ENCODE measurements around the gene DNAI1. TPM values are rescaled to one million over a fixed set of nuclear protein-coding genes. Genes with fewer than 3 reads are reported as not detected.

Gene DNAI1
- total and polyA plus RNA-seq, 2 of the 13 experiments (the other 11 are each of a cell fraction or from before 2014, with no cell fraction given), result not detected

DNA sequence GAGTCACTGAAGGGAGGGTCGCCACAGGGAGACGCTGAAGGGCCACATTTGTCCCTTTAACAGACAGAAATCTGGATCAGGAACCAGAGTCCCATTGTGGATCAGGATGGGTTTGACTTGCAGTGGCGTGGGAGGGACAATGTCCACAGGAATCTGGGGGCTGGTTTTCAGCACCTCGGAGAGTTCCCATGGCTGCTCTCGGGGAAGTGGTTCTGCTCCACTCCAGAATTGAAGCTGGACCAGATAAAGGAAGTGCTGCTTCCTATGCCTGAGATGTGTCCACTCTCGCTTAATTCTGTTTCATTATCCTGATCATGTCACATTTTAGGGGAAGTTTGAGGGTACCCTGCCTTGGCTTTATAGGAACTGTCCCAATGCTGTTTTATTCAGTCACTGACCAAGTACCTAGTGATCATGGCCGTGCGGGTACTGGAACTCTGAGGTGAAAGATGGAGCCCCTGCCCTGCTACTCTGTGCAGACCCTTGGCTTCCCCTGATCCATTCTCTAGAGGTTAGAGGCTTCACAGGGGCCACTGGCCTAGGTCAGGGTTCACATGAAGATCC, 35.4 kb downstream of the DNAI1 start (continued):
- TF ChIP-seq, protein P1, sequence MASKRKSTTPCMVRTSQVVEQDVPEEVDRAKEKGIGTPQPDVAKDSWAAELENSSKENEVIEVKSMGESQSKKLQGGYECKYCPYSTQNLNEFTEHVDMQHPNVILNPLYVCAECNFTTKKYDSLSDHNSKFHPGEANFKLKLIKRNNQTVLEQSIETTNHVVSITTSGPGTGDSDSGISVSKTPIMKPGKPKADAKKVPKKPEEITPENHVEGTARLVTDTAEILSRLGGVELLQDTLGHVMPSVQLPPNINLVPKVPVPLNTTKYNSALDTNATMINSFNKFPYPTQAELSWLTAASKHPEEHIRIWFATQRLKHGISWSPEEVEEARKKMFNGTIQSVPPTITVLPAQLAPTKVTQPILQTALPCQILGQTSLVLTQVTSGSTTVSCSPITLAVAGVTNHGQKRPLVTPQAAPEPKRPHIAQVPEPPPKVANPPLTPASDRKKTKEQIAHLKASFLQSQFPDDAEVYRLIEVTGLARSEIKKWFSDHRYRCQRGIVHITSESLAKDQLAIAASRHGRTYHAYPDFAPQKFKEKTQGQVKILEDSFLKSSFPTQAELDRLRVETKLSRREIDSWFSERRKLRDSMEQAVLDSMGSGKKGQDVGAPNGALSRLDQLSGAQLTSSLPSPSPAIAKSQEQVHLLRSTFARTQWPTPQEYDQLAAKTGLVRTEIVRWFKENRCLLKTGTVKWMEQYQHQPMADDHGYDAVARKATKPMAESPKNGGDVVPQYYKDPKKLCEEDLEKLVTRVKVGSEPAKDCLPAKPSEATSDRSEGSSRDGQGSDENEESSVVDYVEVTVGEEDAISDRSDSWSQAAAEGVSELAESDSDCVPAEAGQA (IDR thresholded peaks at IDR 0.05; ENCODE audit: low read depth), result no peak
- TF ChIP-seq, protein P1 (CRISPR knock-in tag; IDR thresholded peaks at IDR 0.05; ENCODE audit: borderline replicate concordance), result no peak; the same call in 1 of the 2 replicates
- TF ChIP-seq ZNF83 (CRISPR knock-in tag; IDR thresholded peaks at IDR 0.05; ENCODE audit: borderline replicate concordance) (no peak), CCAR2 (optimal IDR thresholded peaks at IDR 0.05; ENCODE audit: low read depth, low read length) (no peak), ZNF367 (CRISPR knock-in tag; IDR thresholded peaks at IDR 0.05; ENCODE audit: borderline replicate concordance) (0 out of 2 replicates have a peak, but pooled peaks have one; percentile 48), STAG1 (CRISPR knock-in tag; IDR thresholded peaks at IDR 0.05) (no peak), ZNF670 (CRISPR knock-in tag; IDR thresholded peaks at IDR 0.05; ENCODE audit: borderline replicate concordance) (no peak), HMGXB3 (CRISPR knock-in tag; IDR thresholded peaks at IDR 0.05; ENCODE audit: borderline replicate concordance) (0 out of 2 replicates have a peak, but pooled peaks have one; percentile 49), ZNF260 (CRISPR knock-in tag; IDR thresholded peaks at IDR 0.05; ENCODE audit: borderline replicate concordance, low read depth) (no peak)
- TF ChIP-seq, protein P2, sequence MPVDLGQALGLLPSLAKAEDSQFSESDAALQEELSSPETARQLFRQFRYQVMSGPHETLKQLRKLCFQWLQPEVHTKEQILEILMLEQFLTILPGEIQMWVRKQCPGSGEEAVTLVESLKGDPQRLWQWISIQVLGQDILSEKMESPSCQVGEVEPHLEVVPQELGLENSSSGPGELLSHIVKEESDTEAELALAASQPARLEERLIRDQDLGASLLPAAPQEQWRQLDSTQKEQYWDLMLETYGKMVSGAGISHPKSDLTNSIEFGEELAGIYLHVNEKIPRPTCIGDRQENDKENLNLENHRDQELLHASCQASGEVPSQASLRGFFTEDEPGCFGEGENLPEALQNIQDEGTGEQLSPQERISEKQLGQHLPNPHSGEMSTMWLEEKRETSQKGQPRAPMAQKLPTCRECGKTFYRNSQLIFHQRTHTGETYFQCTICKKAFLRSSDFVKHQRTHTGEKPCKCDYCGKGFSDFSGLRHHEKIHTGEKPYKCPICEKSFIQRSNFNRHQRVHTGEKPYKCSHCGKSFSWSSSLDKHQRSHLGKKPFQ (CRISPR knock-in tag; IDR thresholded peaks at IDR 0.05; ENCODE audit: insufficient replicate concordance), result no peak
- TF ChIP-seq, protein P3, sequence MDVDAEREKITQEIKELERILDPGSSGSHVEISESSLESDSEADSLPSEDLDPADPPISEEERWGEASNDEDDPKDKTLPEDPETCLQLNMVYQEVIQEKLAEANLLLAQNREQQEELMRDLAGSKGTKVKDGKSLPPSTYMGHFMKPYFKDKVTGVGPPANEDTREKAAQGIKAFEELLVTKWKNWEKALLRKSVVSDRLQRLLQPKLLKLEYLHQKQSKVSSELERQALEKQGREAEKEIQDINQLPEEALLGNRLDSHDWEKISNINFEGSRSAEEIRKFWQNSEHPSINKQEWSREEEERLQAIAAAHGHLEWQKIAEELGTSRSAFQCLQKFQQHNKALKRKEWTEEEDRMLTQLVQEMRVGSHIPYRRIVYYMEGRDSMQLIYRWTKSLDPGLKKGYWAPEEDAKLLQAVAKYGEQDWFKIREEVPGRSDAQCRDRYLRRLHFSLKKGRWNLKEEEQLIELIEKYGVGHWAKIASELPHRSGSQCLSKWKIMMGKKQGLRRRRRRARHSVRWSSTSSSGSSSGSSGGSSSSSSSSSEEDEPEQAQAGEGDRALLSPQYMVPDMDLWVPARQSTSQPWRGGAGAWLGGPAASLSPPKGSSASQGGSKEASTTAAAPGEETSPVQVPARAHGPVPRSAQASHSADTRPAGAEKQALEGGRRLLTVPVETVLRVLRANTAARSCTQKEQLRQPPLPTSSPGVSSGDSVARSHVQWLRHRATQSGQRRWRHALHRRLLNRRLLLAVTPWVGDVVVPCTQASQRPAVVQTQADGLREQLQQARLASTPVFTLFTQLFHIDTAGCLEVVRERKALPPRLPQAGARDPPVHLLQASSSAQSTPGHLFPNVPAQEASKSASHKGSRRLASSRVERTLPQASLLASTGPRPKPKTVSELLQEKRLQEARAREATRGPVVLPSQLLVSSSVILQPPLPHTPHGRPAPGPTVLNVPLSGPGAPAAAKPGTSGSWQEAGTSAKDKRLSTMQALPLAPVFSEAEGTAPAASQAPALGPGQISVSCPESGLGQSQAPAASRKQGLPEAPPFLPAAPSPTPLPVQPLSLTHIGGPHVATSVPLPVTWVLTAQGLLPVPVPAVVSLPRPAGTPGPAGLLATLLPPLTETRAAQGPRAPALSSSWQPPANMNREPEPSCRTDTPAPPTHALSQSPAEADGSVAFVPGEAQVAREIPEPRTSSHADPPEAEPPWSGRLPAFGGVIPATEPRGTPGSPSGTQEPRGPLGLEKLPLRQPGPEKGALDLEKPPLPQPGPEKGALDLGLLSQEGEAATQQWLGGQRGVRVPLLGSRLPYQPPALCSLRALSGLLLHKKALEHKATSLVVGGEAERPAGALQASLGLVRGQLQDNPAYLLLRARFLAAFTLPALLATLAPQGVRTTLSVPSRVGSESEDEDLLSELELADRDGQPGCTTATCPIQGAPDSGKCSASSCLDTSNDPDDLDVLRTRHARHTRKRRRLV (CRISPR knock-in tag; IDR thresholded peaks at IDR 0.05), result no peak

All from HepG2 (cell line).